IMR-90 (cell line): ENCODE results near the gene AKAP1. TPM values are rescaled to one million over a fixed set of nuclear protein-coding genes. Genes with fewer than 3 reads are reported as not detected.

Experiments
- ATAC-seq: fragments of 200-7000 bp; cut with Tn5 transposase; 2 replicates; pipeline ENCODE4 v1.9.1; 2020; ENCODE audit warnings: low read depth, mild to moderate bottlenecking, moderate library complexity
- BruUV-seq: library from RNA; stranded (reverse); fragments of 400-500 nt; replicated peaks from 2 replicates; lab custom pipeline; 2021; lab: Mats Ljungman, UMichigan
- CTCF ChIA-PET: fragments of 300-600 bp; formaldehyde crosslinking; extraction: SDS; loops from one replicate; lab custom pipeline; 2021; ENCODE audit warnings: antibody characterized with exemption; lab: Yijun Ruan, JAX
- POLR2A ChIA-PET: fragments of 300-600 bp; sonication (Branson Sonifier 250); formaldehyde crosslinking; loops from one replicate; lab custom pipeline; 2022; ENCODE audit warnings: antibody characterized with exemption; ENCODE audit not compliant: unreplicated experiment; lab: Charles Lee
- DNase-seq: peaks from one replicate; pipeline ENCODE4 v3.0.0; 2013
- H2AFZ ChIP-seq: replicated peaks from 2 replicates; pipeline ENCODE3; 2013; ENCODE audit warnings: low read length, mild to moderate bottlenecking; ENCODE audit not compliant: poor library complexity
- H2AK5ac ChIP-seq: 2 replicates; pipeline ENCODE4 v1.6.1; 2013; ENCODE audit warnings: low read depth, low read length, inconsistent platforms
- H2AK9ac ChIP-seq: replicated peaks from 2 replicates; pipeline ENCODE3; 2013; ENCODE audit warnings: mild to moderate bottlenecking, low read depth, low read length, moderate library complexity; ENCODE audit not compliant: poor library complexity
- H2BK120ac ChIP-seq: 2 replicates; pipeline ENCODE4 v1.6.1; 2013; ENCODE audit warnings: low read depth, low read length, inconsistent platforms
- H2BK15ac ChIP-seq: 3 replicates; pipeline ENCODE4 v1.6.1; 2013; ENCODE audit warnings: low read depth, low read length, inconsistent platforms
- H2BK20ac ChIP-seq: 2 replicates; pipeline ENCODE4 v1.6.1; 2013; ENCODE audit warnings: low read depth, mild to moderate bottlenecking, inconsistent platforms, low read length, moderate library complexity
- H2BK5ac ChIP-seq: 2 replicates; pipeline ENCODE4 v1.6.1; 2013; ENCODE audit warnings: mild to moderate bottlenecking, low read depth, low read length, inconsistent platforms; ENCODE audit not compliant: poor library complexity, severe bottlenecking
- H3K14ac ChIP-seq: replicated peaks from 2 replicates; pipeline ENCODE4 v1.6.1; 2013; ENCODE audit warnings: low read depth, low read length, inconsistent platforms
- H3K18ac ChIP-seq: 2 replicates; pipeline ENCODE4 v1.6.1; 2013; ENCODE audit warnings: low read depth, low read length, control low read depth
- H3K23ac ChIP-seq: 2 replicates; pipeline ENCODE4 v1.6.1; 2013; ENCODE audit warnings: low read depth, low read length, inconsistent platforms
- H3K27ac ChIP-seq: 2 replicates; pipeline ENCODE4 v1.5.1; 2013; ENCODE audit warnings: mild to moderate bottlenecking, control low read depth, low read length; ENCODE audit not compliant: insufficient read depth
- H3K27me3 ChIP-seq: 2 replicates; pipeline ENCODE4 v1.6.1; 2013; ENCODE audit warnings: low read length; ENCODE audit not compliant: control insufficient read depth, insufficient read depth
- H3K36me3 ChIP-seq: 2 replicates; pipeline ENCODE4 v1.6.1; 2013; ENCODE audit warnings: low read length, mixed read lengths; ENCODE audit not compliant: control insufficient read depth, insufficient read depth
- H3K4ac ChIP-seq: 2 replicates; pipeline ENCODE4 v1.6.1; 2013; ENCODE audit warnings: low read depth, low read length, inconsistent platforms
- H3K4me1 ChIP-seq: 2 replicates; pipeline ENCODE4 v1.6.1; 2013; ENCODE audit warnings: low read length, mixed read lengths; ENCODE audit not compliant: control insufficient read depth, insufficient read depth
- H3K4me2 ChIP-seq: 2 replicates; pipeline ENCODE4 v1.6.1; 2013; ENCODE audit warnings: low read depth, mild to moderate bottlenecking, control low read depth, low read length, moderate library complexity
- H3K4me3 ChIP-seq: 2 replicates; pipeline ENCODE4 v1.5.1; 2013; ENCODE audit warnings: low read depth, mild to moderate bottlenecking, control low read depth, low read length, moderate library complexity; ENCODE audit not compliant: insufficient read depth
- H3K56ac ChIP-seq: 2 replicates; pipeline ENCODE4 v1.6.1; 2013; ENCODE audit warnings: low read length, inconsistent platforms; ENCODE audit not compliant: insufficient read depth; ENCODE audit errors: extremely low read depth
- H3K79me1 ChIP-seq, 2 experiments: 2 replicates each; pipeline ENCODE4 v1.6.1; 2013; ENCODE audit warnings: low read length in 2 of 2, inconsistent platforms in 1 of 2, low read depth in 1 of 2
- H3K9ac ChIP-seq: 2 replicates; pipeline ENCODE4 v1.6.1; 2013; ENCODE audit warnings: low read depth, low read length, control low read depth
- H3K9me1 ChIP-seq: 2 replicates; pipeline ENCODE4 v1.6.1; 2013; ENCODE audit warnings: low read length, inconsistent platforms; ENCODE audit not compliant: insufficient read depth
- H3K9me3 ChIP-seq: 2 replicates; pipeline ENCODE4 v1.6.1; 2013; ENCODE audit warnings: low read length; ENCODE audit not compliant: control insufficient read depth, insufficient read depth
- H4K20me1 ChIP-seq: 2 replicates; pipeline ENCODE4 v1.6.1; 2013; ENCODE audit warnings: low read length, inconsistent platforms; ENCODE audit not compliant: insufficient read depth
- H4K5ac ChIP-seq: 2 replicates; pipeline ENCODE4 v1.6.1; 2013; ENCODE audit warnings: mild to moderate bottlenecking, low read depth, low read length, control low read depth
- H4K8ac ChIP-seq, 2 experiments: 2 replicates each; pipeline ENCODE4 v1.6.1; 2013; ENCODE audit warnings: low read depth in 2 of 2, low read length in 2 of 2, control low read depth in 1 of 2, inconsistent platforms in 1 of 2
- H4K91ac ChIP-seq: 2 replicates; pipeline ENCODE4 v1.6.1; 2013; ENCODE audit warnings: low read depth, low read length, inconsistent platforms; ENCODE audit not compliant: insufficient read depth
- BHLHE40 ChIP-seq: fragments of 150-350 bp; IDR thresholded peaks from 2 replicates; pipeline ENCODE4 v1.6.1; 2016; ENCODE audit warnings: mild to moderate bottlenecking, low read depth, low read length
- CEBPB ChIP-seq: IDR thresholded peaks from 2 replicates; pipeline ENCODE4 v1.6.1; 2012; ENCODE audit warnings: low read depth, low read length, improper control_type of control experiment
- CHD1 ChIP-seq: IDR thresholded peaks from 2 replicates; pipeline ENCODE4 v1.6.1; 2012; ENCODE audit warnings: low read depth, low read length, improper control_type of control experiment
- FOS ChIP-seq: fragments of 150-350 bp; IDR thresholded peaks from 2 replicates; pipeline ENCODE4 v1.6.1; 2016; ENCODE audit warnings: low read depth, low read length
- MAFK ChIP-seq: IDR thresholded peaks from 2 replicates; pipeline ENCODE4 v1.6.1; 2012; ENCODE audit warnings: low read depth, low read length, improper control_type of control experiment
- MAZ ChIP-seq: IDR thresholded peaks from 2 replicates; pipeline ENCODE4 v1.6.1; 2012; ENCODE audit warnings: low read depth, mild to moderate bottlenecking, low read length, improper control_type of control experiment, moderate library complexity, borderline replicate concordance
- MXI1 ChIP-seq: IDR thresholded peaks from 2 replicates; pipeline ENCODE4 v1.6.1; 2012; ENCODE audit warnings: low read depth, mild to moderate bottlenecking, low read length, moderate library complexity, borderline replicate concordance
- NFE2L2 ChIP-seq: fragments of 150-350 bp; IDR thresholded peaks from 2 replicates; pipeline ENCODE4 v1.6.1; 2016; ENCODE audit warnings: low read depth, mild to moderate bottlenecking, low read length
- POLR2A ChIP-seq: IDR thresholded peaks from 2 replicates; pipeline ENCODE4 v1.6.1; 2012; ENCODE audit warnings: mild to moderate bottlenecking, low read depth, low read length
- RAD21 ChIP-seq: IDR thresholded peaks from 2 replicates; pipeline ENCODE4 v1.6.1; 2012; ENCODE audit warnings: low read length, improper control_type of control experiment
- RCOR1 ChIP-seq: IDR thresholded peaks from 2 replicates; pipeline ENCODE4 v1.6.1; 2012; ENCODE audit warnings: mild to moderate bottlenecking, low read length, improper control_type of control experiment; ENCODE audit not compliant: insufficient replicate concordance
- RFX5 ChIP-seq: IDR thresholded peaks from 2 replicates; pipeline ENCODE4 v1.8.0; 2012; ENCODE audit warnings: low read depth, mild to moderate bottlenecking, low read length, moderate library complexity
- SMC3 ChIP-seq: fragments of 150-350 bp; IDR thresholded peaks from 2 replicates; pipeline ENCODE4 v1.6.1; 2016; ENCODE audit warnings: low read depth, mild to moderate bottlenecking, antibody characterized with exemption, low read length, moderate library complexity
- WGBS, 2 experiments: methylation state at CpG; one replicate each; pipeline versions ENCODE4 v1.1.5 to v1.1.7; 2013; ENCODE audit warnings: missing lambda C conversion rate in 2 of 2; ENCODE audit not compliant: insufficient read length in 1 of 2; ENCODE audit errors: extremely low coverage in 2 of 2; 5-methylcytosine and 5-hydroxymethylcytosine counted together
- dilution Hi-C: fragments of 300-500 bp; cut with HindIII; formaldehyde crosslinking; loops from one replicate; pipeline ENCODE4 v1.14.3; 2018; ENCODE audit warnings: low sequenced_read_pairs; ENCODE audit not compliant: unreplicated experiment
- in situ Hi-C: fragments of 300-500 bp; cut with MboI; formaldehyde crosslinking; loops from 3 replicates; pipeline ENCODE4 v1.14.3; 2019; ENCODE audit warnings: low sequenced_read_pairs, inconsistent platforms, mixed read lengths
- intact Hi-C: fragments of 100-400 bp; cut with micrococcal nuclease; formaldehyde crosslinking; loops from 2 replicates; pipeline ENCODE4 v1.10.0; 2022
- polyA plus RNA-seq, 3 experiments: library from polyadenylated mRNA; depleted of rRNA; stranded (reverse); fragments of >200 nt; gene quantifications; 2 replicates each; pipeline ENCODE4 v1.2.3, GENCODE V29; 2012; ENCODE audit warnings: low replicate concordance in 1 of 3
- total RNA-seq: library from RNA; depleted of rRNA; stranded (reverse); fragments of >200 nt; gene quantifications from 2 replicates; pipeline ENCODE4 v1.2.3, GENCODE V29; 2012
- TF ChIP-seq, protein P1 (sequence below): fragments of 150-350 bp; IDR thresholded peaks from 2 replicates; pipeline ENCODE4 v1.6.1; 2017; ENCODE audit warnings: mild to moderate bottlenecking, antibody characterized with exemption, low read length, low read depth
- TF ChIP-seq, protein P2 (sequence below): fragments of 150-350 bp; IDR thresholded peaks from 2 replicates; pipeline ENCODE4 v1.6.1; 2016; ENCODE audit warnings: low read depth, mild to moderate bottlenecking, low read length, moderate library complexity, borderline replicate concordance
- TF ChIP-seq, protein P3 (sequence below): conservative IDR thresholded peaks from 2 replicates; pipeline ENCODE4 v1.5.1; 2012; ENCODE audit warnings: mild to moderate bottlenecking, low read depth, low read length, improper control_type of control experiment

The AKAP1 gene
- total and polyA plus RNA-seq, 2 of the 4 experiments (the other 2 are of a cell fraction) = 10.2 to 17.4 TPM

DNA sequence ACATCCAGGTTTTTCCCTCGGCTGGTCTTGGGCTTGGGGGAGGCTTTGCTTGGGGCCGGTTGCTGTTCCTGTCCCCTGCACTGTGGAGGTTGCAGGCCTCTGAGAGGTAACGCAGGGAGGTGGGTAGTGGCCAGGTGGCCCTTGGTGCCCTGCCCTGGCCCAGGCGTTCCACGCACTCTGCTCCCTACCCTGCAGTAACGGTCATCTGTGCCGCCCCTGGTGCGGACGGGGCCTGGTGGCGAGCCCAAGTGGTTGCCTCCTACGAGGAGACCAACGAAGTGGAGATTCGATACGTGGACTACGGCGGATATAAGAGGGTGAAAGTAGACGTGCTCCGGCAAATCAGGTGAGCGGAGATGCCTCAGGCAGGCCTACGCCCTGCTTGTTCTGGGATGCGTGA, 30.9 kb downstream of the AKAP1 start:
- Histone ChIP-seq H3K4ac (no peak overlapping the region), H4K91ac (no peak overlapping the region), H4K5ac (no peak overlapping the region), H3K79me1 (no peaks in the 10 kb centered on the region), H3K14ac (no peak overlapping the region), H2BK20ac (no peak overlapping the region), H3K27me3 (no peaks in the 10 kb centered on the region), H3K23ac (no peak overlapping the region), H3K4me1 (no peaks in the 10 kb centered on the region), H2BK5ac (no peak overlapping the region), H3K4me3 (no peak overlapping the region), H3K9ac (no peak overlapping the region), H3K4me2 (no peak overlapping the region), H2BK15ac (no peak overlapping the region), H2AK5ac (no peak overlapping the region), H3K27ac (no peak overlapping the region), H4K8ac (no peak overlapping the region), H4K20me1 (no peaks in the 10 kb centered on the region), H3K9me3 (no peaks in the 10 kb centered on the region), H3K36me3 (peaks cover 14% of the 10 kb centered on the region), H2AFZ (no peak overlapping the region), H3K9me1 (peaks cover 10% of the 10 kb centered on the region; the same call in 1 of the 2 replicates), H3K56ac (no peak overlapping the region), H3K18ac (no peak overlapping the region), H2BK120ac (no peak overlapping the region), H2AK9ac (no peak overlapping the region)
- no peak for ATAC-seq
- intact Hi-C loops = no loop called here
- 97% methylated on average over 11 of the region's 21 CpGs; no CpG with 5 or more reads in 1 of the 2 experiments for WGBS, 2 experiments
- ChIA-PET POLR2A (no interaction called here), CTCF (no interaction called here)
- no TSS peak for BruUV-seq
- DNase-seq = no peak
- dilution Hi-C loops = no loop called here
- in situ Hi-C loops = loop anchor here (25.0 kb wide), 1 partner anchor 996 kb away; no protein-coding TSS in a partner anchor
- TF ChIP-seq MAFK = no peak
- TF ChIP-seq MXI1 = no peak
- no peak for TF ChIP-seq MAZ
- no peak for TF ChIP-seq POLR2A
- TF ChIP-seq BHLHE40 = no peak
- TF ChIP-seq FOS = no peak
- TF ChIP-seq, protein P1, sequence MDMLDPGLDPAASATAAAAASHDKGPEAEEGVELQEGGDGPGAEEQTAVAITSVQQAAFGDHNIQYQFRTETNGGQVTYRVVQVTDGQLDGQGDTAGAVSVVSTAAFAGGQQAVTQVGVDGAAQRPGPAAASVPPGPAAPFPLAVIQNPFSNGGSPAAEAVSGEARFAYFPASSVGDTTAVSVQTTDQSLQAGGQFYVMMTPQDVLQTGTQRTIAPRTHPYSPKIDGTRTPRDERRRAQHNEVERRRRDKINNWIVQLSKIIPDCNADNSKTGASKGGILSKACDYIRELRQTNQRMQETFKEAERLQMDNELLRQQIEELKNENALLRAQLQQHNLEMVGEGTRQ = no peak
- no peak for TF ChIP-seq NFE2L2
- TF ChIP-seq RAD21 = no peak
- TF ChIP-seq CHD1 = no peak
- TF ChIP-seq SMC3 = no peak
- TF ChIP-seq RFX5 = no peak
- TF ChIP-seq CEBPB = no peak
- TF ChIP-seq RCOR1 = no peak
- TF ChIP-seq, protein P2, sequence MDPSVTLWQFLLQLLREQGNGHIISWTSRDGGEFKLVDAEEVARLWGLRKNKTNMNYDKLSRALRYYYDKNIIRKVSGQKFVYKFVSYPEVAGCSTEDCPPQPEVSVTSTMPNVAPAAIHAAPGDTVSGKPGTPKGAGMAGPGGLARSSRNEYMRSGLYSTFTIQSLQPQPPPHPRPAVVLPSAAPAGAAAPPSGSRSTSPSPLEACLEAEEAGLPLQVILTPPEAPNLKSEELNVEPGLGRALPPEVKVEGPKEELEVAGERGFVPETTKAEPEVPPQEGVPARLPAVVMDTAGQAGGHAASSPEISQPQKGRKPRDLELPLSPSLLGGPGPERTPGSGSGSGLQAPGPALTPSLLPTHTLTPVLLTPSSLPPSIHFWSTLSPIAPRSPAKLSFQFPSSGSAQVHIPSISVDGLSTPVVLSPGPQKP = no peak
- TF ChIP-seq, protein P3, sequence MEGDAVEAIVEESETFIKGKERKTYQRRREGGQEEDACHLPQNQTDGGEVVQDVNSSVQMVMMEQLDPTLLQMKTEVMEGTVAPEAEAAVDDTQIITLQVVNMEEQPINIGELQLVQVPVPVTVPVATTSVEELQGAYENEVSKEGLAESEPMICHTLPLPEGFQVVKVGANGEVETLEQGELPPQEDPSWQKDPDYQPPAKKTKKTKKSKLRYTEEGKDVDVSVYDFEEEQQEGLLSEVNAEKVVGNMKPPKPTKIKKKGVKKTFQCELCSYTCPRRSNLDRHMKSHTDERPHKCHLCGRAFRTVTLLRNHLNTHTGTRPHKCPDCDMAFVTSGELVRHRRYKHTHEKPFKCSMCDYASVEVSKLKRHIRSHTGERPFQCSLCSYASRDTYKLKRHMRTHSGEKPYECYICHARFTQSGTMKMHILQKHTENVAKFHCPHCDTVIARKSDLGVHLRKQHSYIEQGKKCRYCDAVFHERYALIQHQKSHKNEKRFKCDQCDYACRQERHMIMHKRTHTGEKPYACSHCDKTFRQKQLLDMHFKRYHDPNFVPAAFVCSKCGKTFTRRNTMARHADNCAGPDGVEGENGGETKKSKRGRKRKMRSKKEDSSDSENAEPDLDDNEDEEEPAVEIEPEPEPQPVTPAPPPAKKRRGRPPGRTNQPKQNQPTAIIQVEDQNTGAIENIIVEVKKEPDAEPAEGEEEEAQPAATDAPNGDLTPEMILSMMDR = no peak
